ENCODE data around the gene AMZ2.

GRCh38 chr17:68239632-68240366 is 8.0 kb upstream of the AMZ2 start:
- no peak for TF ChIP-seq CTCF (IDR thresholded peaks at IDR 0.05)
- no peak for TF ChIP-seq ZFX (IDR thresholded peaks at IDR 0.05; ENCODE audit: borderline replicate concordance)
